Mucosa of descending colon (tissue), 3 donors: ENCODE data around the gene ADAMTS8. TPM values are rescaled to one million over a fixed set of nuclear protein-coding genes. Genes with fewer than 3 reads are reported as not detected.
A peak's percentile ranks its signal among the peaks of the same experiment; 100 is the strongest.

Experiments
- ATAC-seq: fragments of 200-7000 bp; cut with Tn5 transposase; one replicate; pipeline ENCODE4 v1.9.1; 2020; ENCODE audit warnings: mild to moderate bottlenecking, moderate library complexity
- DNase-seq, 3 donors: peaks; one replicate each; pipeline ENCODE4 v3.0.0-alpha.2; 2020
- H3K36me3 ChIP-seq: fragments of 200-600 bp; one replicate; pipeline ENCODE4 v1.8.0; 2021; ENCODE audit warnings: low read depth, mild to moderate bottlenecking
- H3K4me1 ChIP-seq: fragments of 200-600 bp; one replicate; pipeline ENCODE4 v1.8.0; 2021; ENCODE audit warnings: low read depth, mild to moderate bottlenecking
- H3K4me3 ChIP-seq: fragments of 200-600 bp; one replicate; pipeline ENCODE4 v1.8.0; 2021; ENCODE audit warnings: mild to moderate bottlenecking
- H3K9me3 ChIP-seq: fragments of 200-600 bp; one replicate; pipeline ENCODE4 v1.8.0; 2021; ENCODE audit warnings: mild to moderate bottlenecking
- intact Hi-C, 2 donors: fragments of 100-400 bp; cut with DNase I in 1 of 2; cut with micrococcal nuclease in 1 of 2; formaldehyde crosslinking; loops; one replicate each; pipeline versions ENCODE4 v1.11.0 to v1.11.1; 2022; cut with DNase I, micrococcal nuclease
- total RNA-seq, 3 donors: library from RNA; stranded (reverse); fragmentation: NEBNext Ultra II Directional in 2 of 3; extraction: Animal tissue kit (Norgen Biotek cat#: 25700) in 2 of 3; gene quantifications; one replicate each; pipeline versions ENCODE4 v1.2.1 to v1.2.4, GENCODE V29; 2021 to 2023
- TF ChIP-seq, protein P1 (sequence below): fragments of 200-600 bp; IDR thresholded peaks from one replicate; pipeline ENCODE4 v1.8.0; 2022; ENCODE audit warnings: antibody characterized with exemption, mild to moderate bottlenecking
- donor health status: DM: no; HTN: no; CAD: no; lungs with moderate emphysema.
- donor health status: DM: no; HTN: no; CAD: no.
- donor health status: DM: no; HTN: yes; CAD: no.

The ADAMTS8 gene
- total RNA-seq, 3 donors from 2014 or later: 0.38 to 10.5 (median 2.6) TPM

DNA sequence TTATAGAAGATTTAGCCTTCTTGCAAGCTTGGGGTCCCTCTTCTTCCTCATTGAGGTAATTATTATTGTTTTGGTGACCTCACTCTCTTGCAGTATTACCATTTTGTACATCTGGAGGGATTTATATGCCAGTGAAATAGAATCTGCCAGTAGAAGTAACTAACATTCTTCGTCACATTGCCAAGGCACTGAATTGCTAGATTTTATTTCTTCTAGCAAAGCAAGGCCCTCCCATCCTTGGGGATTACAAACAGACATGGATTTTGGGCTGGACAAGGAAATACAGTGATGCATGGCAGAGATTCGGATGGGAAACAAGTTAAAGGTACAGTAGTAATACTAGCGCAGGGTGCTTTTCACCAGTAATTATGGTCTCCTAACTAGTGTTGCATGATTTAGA, 27.9 kb upstream of the ADAMTS8 start:
- TF ChIP-seq, protein P1, sequence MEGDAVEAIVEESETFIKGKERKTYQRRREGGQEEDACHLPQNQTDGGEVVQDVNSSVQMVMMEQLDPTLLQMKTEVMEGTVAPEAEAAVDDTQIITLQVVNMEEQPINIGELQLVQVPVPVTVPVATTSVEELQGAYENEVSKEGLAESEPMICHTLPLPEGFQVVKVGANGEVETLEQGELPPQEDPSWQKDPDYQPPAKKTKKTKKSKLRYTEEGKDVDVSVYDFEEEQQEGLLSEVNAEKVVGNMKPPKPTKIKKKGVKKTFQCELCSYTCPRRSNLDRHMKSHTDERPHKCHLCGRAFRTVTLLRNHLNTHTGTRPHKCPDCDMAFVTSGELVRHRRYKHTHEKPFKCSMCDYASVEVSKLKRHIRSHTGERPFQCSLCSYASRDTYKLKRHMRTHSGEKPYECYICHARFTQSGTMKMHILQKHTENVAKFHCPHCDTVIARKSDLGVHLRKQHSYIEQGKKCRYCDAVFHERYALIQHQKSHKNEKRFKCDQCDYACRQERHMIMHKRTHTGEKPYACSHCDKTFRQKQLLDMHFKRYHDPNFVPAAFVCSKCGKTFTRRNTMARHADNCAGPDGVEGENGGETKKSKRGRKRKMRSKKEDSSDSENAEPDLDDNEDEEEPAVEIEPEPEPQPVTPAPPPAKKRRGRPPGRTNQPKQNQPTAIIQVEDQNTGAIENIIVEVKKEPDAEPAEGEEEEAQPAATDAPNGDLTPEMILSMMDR: no peak
- intact Hi-C loops: no loop called here
- ATAC-seq (no peak), DNase-seq (no peak)
- H3K4me1 ChIP-seq: no peaks in the 10 kb centered on the region
- no peak overlapping the region for H3K4me3 ChIP-seq
- no peaks in the 10 kb centered on the region for H3K9me3 ChIP-seq
- no peaks in the 10 kb centered on the region for H3K36me3 ChIP-seq

DNA sequence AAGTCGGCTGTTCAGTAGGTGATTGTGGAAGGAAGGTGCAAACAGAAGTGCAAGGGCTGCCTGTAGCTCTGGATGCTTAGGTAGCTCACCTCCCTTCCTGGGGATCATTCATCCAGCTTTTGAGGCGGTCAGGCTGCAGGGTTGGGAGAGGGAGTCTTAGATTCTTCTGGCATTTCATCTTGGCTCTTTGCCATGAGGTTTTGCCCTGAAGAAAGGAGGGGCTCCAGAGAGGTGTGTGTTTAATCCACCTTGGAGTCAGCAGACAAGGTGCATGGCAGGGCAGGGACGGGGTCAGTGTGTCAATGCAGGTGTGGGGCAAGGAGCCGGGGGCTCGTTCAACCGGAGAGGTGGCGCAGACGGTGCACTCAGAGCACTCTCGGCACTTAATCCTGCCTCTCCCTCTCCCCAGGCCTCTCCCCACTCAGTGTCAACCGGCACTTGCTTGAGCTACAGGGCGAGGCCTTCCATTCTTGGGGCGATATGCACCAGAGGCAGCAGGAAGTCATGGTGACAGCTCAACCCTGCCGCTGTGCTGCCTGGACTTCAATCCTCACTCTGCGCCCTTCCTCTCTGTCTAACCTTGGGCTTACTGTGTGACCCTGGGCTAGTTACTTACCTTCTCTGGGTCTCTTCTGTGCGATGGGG, 27.2 kb upstream of the ADAMTS8 start:
- no peaks in the 10 kb centered on the region for H3K9me3 ChIP-seq
- DNase-seq: peak in 2 of 3 donors; percentile 44 to 59
- intact Hi-C loops: no loop called here
- no peaks in the 10 kb centered on the region for H3K4me1 ChIP-seq
- H3K36me3 ChIP-seq: no peaks in the 10 kb centered on the region
- TF ChIP-seq, protein P1: no peak
- H3K4me3 ChIP-seq: no peak overlapping the region
- ATAC-seq: peak; percentile 79

DNA sequence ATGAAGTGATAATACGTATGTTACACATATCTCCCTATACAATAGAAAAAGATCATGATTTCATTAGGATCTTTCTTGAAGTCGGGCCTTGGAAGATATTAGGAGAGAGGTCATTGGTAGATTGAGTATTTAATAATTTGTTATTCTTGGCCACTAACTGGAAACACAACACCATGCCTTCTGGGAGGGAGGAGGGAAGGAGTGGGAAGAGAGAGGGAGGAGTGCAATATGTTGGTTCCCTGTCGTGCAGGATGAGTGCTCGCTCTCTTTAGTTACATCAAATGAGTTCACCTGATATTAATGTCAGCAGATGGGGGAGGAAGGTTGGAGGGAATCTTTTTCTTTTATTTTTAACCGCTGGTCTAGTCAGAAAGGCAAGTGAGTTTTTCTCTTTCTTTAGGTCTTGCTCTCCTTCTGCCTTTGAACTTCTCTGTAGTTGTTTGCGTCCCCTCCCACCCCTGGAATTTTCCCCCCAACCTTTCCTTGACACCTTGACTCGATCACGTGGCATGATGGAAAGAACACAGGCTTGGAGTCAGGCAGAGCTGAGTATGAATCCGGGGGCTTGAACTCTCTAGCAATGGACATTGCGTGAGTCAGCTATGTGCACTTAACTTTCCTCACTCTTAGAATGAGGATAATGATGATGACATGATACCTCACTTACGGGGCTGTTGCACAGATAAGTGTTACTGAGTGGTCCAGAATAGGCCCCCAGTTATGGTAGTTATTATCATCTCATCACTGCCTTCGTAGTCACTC, 26.3 kb upstream of the ADAMTS8 start:
- ATAC-seq: no peak
- Histone ChIP-seq H3K36me3 (no peaks in the 10 kb centered on the region), H3K4me1 (peaks cover 4% of the 10 kb centered on the region), H3K4me3 (no peak overlapping the region), H3K9me3 (no peaks in the 10 kb centered on the region)
- intact Hi-C loops: no loop called here
- TF ChIP-seq, protein P1: no peak
- no peak for DNase-seq

DNA sequence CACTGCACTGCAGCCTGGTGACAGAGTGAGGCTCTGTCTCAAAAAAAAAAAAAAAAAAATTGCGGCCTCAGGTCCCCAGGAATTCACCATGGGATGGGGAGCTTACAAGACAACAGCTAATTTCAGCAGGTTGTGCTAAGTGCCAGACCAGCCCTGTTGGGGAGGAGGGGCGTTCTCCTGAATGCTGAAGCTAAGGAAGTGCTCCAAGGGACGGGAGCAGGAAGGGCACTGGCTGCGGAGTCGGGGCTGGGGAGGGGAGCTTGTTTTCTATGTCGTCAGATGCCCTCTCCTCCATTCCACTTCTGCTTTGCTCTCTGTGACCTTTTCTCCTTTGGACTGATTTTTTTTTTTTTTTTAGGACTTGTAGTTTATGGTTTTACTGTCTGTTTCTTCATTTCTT, 24.5 kb upstream of the ADAMTS8 start:
- ATAC-seq: no peak
- Histone ChIP-seq H3K9me3 (no peaks in the 10 kb centered on the region), H3K36me3 (no peaks in the 10 kb centered on the region), H3K4me1 (peaks cover 9% of the 10 kb centered on the region), H3K4me3 (no peak overlapping the region)
- intact Hi-C loops: no loop called here
- TF ChIP-seq, protein P1: no peak
- peak in 1 of 3 donors; percentile 29 for DNase-seq

DNA sequence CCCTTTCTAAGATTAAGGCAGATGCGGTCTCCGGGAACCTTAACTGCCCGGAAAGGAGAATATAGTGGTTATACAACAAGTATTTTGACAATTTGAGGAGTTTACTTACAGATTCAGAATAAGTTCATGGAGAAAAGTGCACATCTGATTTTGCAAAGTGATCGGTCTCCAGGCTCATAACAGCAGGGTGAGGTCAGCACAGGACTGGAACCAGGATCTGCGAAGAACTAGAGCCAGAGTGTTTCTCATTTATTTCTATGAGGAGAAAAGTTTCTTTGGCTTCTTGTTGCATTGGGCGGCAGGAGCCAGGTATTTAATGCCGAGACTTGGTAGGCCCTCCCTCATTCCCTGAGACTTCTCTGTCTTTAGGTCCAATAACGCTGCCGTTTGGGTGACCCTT, 23.8 kb upstream of the ADAMTS8 start:
- Histone ChIP-seq H3K9me3 (no peaks in the 10 kb centered on the region), H3K4me3 (no peak overlapping the region), H3K36me3 (no peaks in the 10 kb centered on the region), H3K4me1 (peaks cover 9% of the 10 kb centered on the region)
- ATAC-seq (no peak), DNase-seq (no peak)
- intact Hi-C loops: no loop called here
- TF ChIP-seq, protein P1: no peak
